MV-4-11 (cell line): ENCODE data around the gene ANKIB1.
A peak's percentile ranks its signal among the peaks of the same experiment; 100 is the strongest.

Experiments used
- DNase-seq: peaks from one replicate; lab custom pipeline; 2025; lab: John Stamatoyannopoulos, UW

ANKIB1 gene

GRCh38 chr7:92268921-92269320, 23.1 kb downstream of the ANKIB1 start:
- DNase-seq = no peak

- DNase-seq = no peak
These were observed 29.6 kb downstream of the ANKIB1 start for GRCh38 chr7:92275327-92275726.

GRCh38 chr7:92276460-92276864, 30.7 kb downstream of the ANKIB1 start:
- peak; percentile 36 for DNase-seq

GRCh38 chr7:92279396-92280031, 33.7 kb downstream of the ANKIB1 start:
- no peak for DNase-seq

- no peak for DNase-seq
These were observed 35.3 kb downstream of the ANKIB1 start for GRCh38 chr7:92281031-92281430.

GRCh38 chr7:92282221-92282814, 36.5 kb downstream of the ANKIB1 start:
- no peak for DNase-seq

GRCh38 chr7:92282930-92283329, 37.2 kb downstream of the ANKIB1 start:
- DNase-seq = no peak

- DNase-seq = no peak
These were observed 43.5 kb downstream of the ANKIB1 start for GRCh38 chr7:92289321-92289720.

- DNase-seq = no peak
These were observed 47.2 kb downstream of the ANKIB1 start for GRCh38 chr7:92292981-92293380.

GRCh38 chr7:92293896-92294590, 48.3 kb downstream of the ANKIB1 start:
- DNase-seq = no peak

- DNase-seq = no peak
These were observed 49.6 kb downstream of the ANKIB1 start for GRCh38 chr7:92295391-92295790.

- no peak for DNase-seq
These were observed 50.5 kb downstream of the ANKIB1 start for GRCh38 chr7:92296235-92296634.

GRCh38 chr7:92296880-92297445, 51.2 kb downstream of the ANKIB1 start:
- DNase-seq = no peak

- DNase-seq = no peak
These were observed 52.0 kb downstream of the ANKIB1 start for GRCh38 chr7:92297736-92298135.

- DNase-seq = no peak
These were observed 58.0 kb downstream of the ANKIB1 start for GRCh38 chr7:92303761-92304160.

- DNase-seq = no peak
These were observed 58.7 kb downstream of the ANKIB1 start for GRCh38 chr7:92304406-92304893.

- DNase-seq = no peak
These were observed 60.4 kb downstream of the ANKIB1 start for GRCh38 chr7:92306153-92306552.

- no peak for DNase-seq
These were observed 67.3 kb downstream of the ANKIB1 start for GRCh38 chr7:92313055-92313454.

GRCh38 chr7:92319243-92319642, 73.5 kb downstream of the ANKIB1 start:
- DNase-seq = no peak

GRCh38 chr7:92325173-92325572, 79.4 kb downstream of the ANKIB1 start:
- DNase-seq = no peak

- DNase-seq = no peak
These were observed 80.1 kb downstream of the ANKIB1 start for GRCh38 chr7:92325858-92326257.

GRCh38 chr7:92330835-92331438, 85.2 kb downstream of the ANKIB1 start:
- no peak for DNase-seq

- no peak for DNase-seq
These were observed 85.7 kb downstream of the ANKIB1 start for GRCh38 chr7:92331508-92331907.
